GM12878 (cell line): ENCODE data around the gene PARN. TPM values are rescaled to one million over a fixed set of nuclear protein-coding genes. Genes with fewer than 3 reads are reported as not detected.

Source experiments
- ATAC-seq: fragments of 200-7000 bp; cut with Tn5 transposase; 3 replicates; pipeline ENCODE4 v1.9.1; 2020; ENCODE audit warnings: mild to moderate bottlenecking, moderate library complexity
- BruUV-seq: library from RNA; stranded (reverse); fragments of 400-500 nt; replicated peaks from 2 replicates; lab custom pipeline; 2021; lab: Mats Ljungman, UMichigan
- CTCF ChIA-PET: fragments of 300-600 bp; sonication (Branson Sonifier 250); formaldehyde crosslinking; extraction: SDS; loops from one replicate; lab custom pipeline; 2021; ENCODE audit warnings: inconsistent platforms; lab: Yijun Ruan, JAX
- POLR2A ChIA-PET: fragments of 350-600 bp; formaldehyde crosslinking; extraction: SDS; loops from one replicate; lab custom pipeline; 2021; ENCODE audit warnings: inconsistent platforms; lab: Charles Lee
- RAD21 ChIA-PET: fragments of 300-600 bp; sonication (Branson Sonifier 250); formaldehyde crosslinking; loops from one replicate; lab custom pipeline; 2023; ENCODE audit warnings: antibody characterized with exemption; ENCODE audit not compliant: unreplicated experiment; lab: Charles Lee
- SMC1A ChIA-PET: fragments of 300-600 bp; sonication (Branson Sonifier 250); formaldehyde crosslinking; loops from one replicate; lab custom pipeline; 2023; ENCODE audit not compliant: unreplicated experiment, uncharacterized antibody; lab: Charles Lee
- DNase-seq: peaks from one replicate; pipeline ENCODE4 v3.0.0-alpha.2; 2011; ENCODE audit warnings: low read depth, low spot score
- FAIRE-seq: peaks from 3 replicates; lab custom pipeline; 2011; peaks lifted over from hg19 to GRCh38; lab: Jason Lieb, UNC
- H2AFZ ChIP-seq: 2 replicates; pipeline ENCODE4 v1.6.0; 2011; ENCODE audit warnings: low read depth, low read length, control low read depth; ENCODE audit not compliant: control insufficient read depth
- H3K27ac ChIP-seq: 2 replicates; pipeline ENCODE4 v1.5.1; 2011; ENCODE audit warnings: control low read depth; ENCODE audit not compliant: control insufficient read depth, insufficient read depth
- H3K27me3 ChIP-seq, 2 experiments: replicated peaks in 1 of 2; 2 replicates each; pipeline versions ENCODE4 v1.6.0 to v1.6.1; 2011; ENCODE audit warnings: low read length in 1 of 2; ENCODE audit not compliant: control insufficient read depth in 2 of 2, insufficient read depth in 2 of 2
- H3K36me3 ChIP-seq, 2 experiments: 2 replicates each; pipeline ENCODE4 v1.5.1; 2011; ENCODE audit warnings: low read length in 1 of 2; ENCODE audit not compliant: control insufficient read depth in 2 of 2, insufficient read depth in 2 of 2
- H3K4me1 ChIP-seq: 2 replicates; pipeline ENCODE4 v1.6.1; 2011; ENCODE audit warnings: mild to moderate bottlenecking, low read length, moderate library complexity, mixed read lengths; ENCODE audit not compliant: control insufficient read depth, insufficient read depth
- H3K4me2 ChIP-seq: 2 replicates; pipeline ENCODE4 v1.6.0; 2011; ENCODE audit warnings: control low read depth; ENCODE audit not compliant: control insufficient read depth, insufficient read depth
- H3K4me3 ChIP-seq: fragments of 200-600 bp; sonication (generic); 2 replicates; pipeline ENCODE4 v1.5.1; 2016
- H3K79me2 ChIP-seq: 2 replicates; pipeline ENCODE4 v1.6.0; 2011; ENCODE audit warnings: low read length; ENCODE audit not compliant: control insufficient read depth, insufficient read depth
- H3K9ac ChIP-seq: 2 replicates; pipeline ENCODE4 v1.8.0; 2011; ENCODE audit warnings: low read length, control low read depth, mixed read lengths; ENCODE audit not compliant: control insufficient read depth, insufficient read depth
- H3K9me3 ChIP-seq: replicated peaks from 3 replicates; pipeline ENCODE4 v1.5.1; 2011; ENCODE audit warnings: mild to moderate bottlenecking, low read length; ENCODE audit not compliant: control insufficient read depth, insufficient read depth
- H4K20me1 ChIP-seq: 2 replicates; pipeline ENCODE4 v1.6.0; 2011; ENCODE audit not compliant: control insufficient read depth, insufficient read depth
- ATF7 ChIP-seq: fragments of 450-650 bp; IDR thresholded peaks from 2 replicates; pipeline ENCODE4 v1.6.1; 2016; ENCODE audit warnings: low read depth, mild to moderate bottlenecking
- BACH1 ChIP-seq: fragments of 450-650 bp; IDR thresholded peaks from 2 replicates; pipeline ENCODE4 v1.6.1; 2017; ENCODE audit warnings: mild to moderate bottlenecking, borderline replicate concordance
- BCLAF1 ChIP-seq: fragments of 450-650 bp; IDR thresholded peaks from 2 replicates; pipeline ENCODE4 v1.6.1; 2017; ENCODE audit warnings: antibody characterized with exemption, mild to moderate bottlenecking, moderate library complexity
- CHD4 ChIP-seq: fragments of 200-600 bp; sonication (generic); IDR thresholded peaks from 2 replicates; pipeline ENCODE4 v1.6.1; 2016; ENCODE audit warnings: mild to moderate bottlenecking
- MAX ChIP-seq: IDR thresholded peaks from 2 replicates; pipeline ENCODE4 v1.6.1; 2012; ENCODE audit warnings: low read depth, low read length, improper control_type of control experiment
- MTA2 ChIP-seq: fragments of 450-650 bp; IDR thresholded peaks from 2 replicates; pipeline ENCODE4 v1.6.1; 2016; ENCODE audit warnings: low read depth, mild to moderate bottlenecking, moderate library complexity
- MYB ChIP-seq: fragments of 150-350 bp; IDR thresholded peaks from 2 replicates; pipeline ENCODE4 v1.6.1; 2014; ENCODE audit warnings: mild to moderate bottlenecking, low read depth, low read length, borderline replicate concordance
- NBN ChIP-seq: fragments of 450-650 bp; IDR thresholded peaks from 2 replicates; pipeline ENCODE4 v1.6.1; 2016
- NFXL1 ChIP-seq: fragments of 450-650 bp; IDR thresholded peaks from 2 replicates; pipeline ENCODE4 v1.6.1; 2017; ENCODE audit warnings: antibody characterized with exemption, mild to moderate bottlenecking, borderline replicate concordance
- NR2F1 ChIP-seq: fragments of 450-650 bp; conservative IDR thresholded peaks from 2 replicates; pipeline ENCODE4 v1.6.1; 2017; ENCODE audit warnings: mild to moderate bottlenecking
- PAX8 ChIP-seq: fragments of 450-650 bp; IDR thresholded peaks from 2 replicates; pipeline ENCODE4 v1.6.1; 2017; ENCODE audit warnings: mild to moderate bottlenecking, moderate library complexity
- RAD51 ChIP-seq: fragments of 450-650 bp; IDR thresholded peaks from 2 replicates; pipeline ENCODE4 v1.6.1; 2016; ENCODE audit warnings: moderate library complexity, mild to moderate bottlenecking, inconsistent platforms
- SMAD5 ChIP-seq: IDR thresholded peaks from 2 replicates; pipeline ENCODE4 v1.6.1; 2016; ENCODE audit warnings: antibody characterized with exemption, low read depth
- SREBF2 ChIP-seq: IDR thresholded peaks from 2 replicates; pipeline ENCODE4 v1.6.1; 2012; ENCODE audit warnings: mild to moderate bottlenecking, low read length
- STAT3 ChIP-seq: IDR thresholded peaks from 2 replicates; pipeline ENCODE4 v1.6.1; 2011; ENCODE audit warnings: low read depth, low read length, improper control_type of control experiment
- USF1 ChIP-seq: IDR thresholded peaks from 2 replicates; pipeline ENCODE4 v1.6.1; 2011; ENCODE audit warnings: borderline replicate concordance, low read depth, mild to moderate bottlenecking, moderate library complexity, mixed read lengths, low read length; ENCODE audit not compliant: insufficient read depth; ENCODE audit errors: extremely low read length
- ZNF24 ChIP-seq: fragments of 450-650 bp; IDR thresholded peaks from 2 replicates; pipeline ENCODE4 v1.6.1; 2017; ENCODE audit warnings: antibody characterized with exemption, mild to moderate bottlenecking
- ZNF274 ChIP-seq: IDR thresholded peaks from one replicate; pipeline ENCODE4 v1.8.0; 2011; ENCODE audit not compliant: insufficient read length, insufficient read depth
- WGBS: methylation state at CpG from one replicate; pipeline ENCODE4 v1.1.6; 2016; ENCODE audit warnings: low lambda C conversion rate; ENCODE audit not compliant: insufficient replicate concordance, insufficient coverage; ENCODE audit errors: missing lambda C conversion rate; 5-methylcytosine and 5-hydroxymethylcytosine counted together
- in situ Hi-C: fragments of 300-500 bp; cut with MboI; formaldehyde crosslinking; loops from 9 replicates; pipeline ENCODE4 v1.14.3; 2018; ENCODE audit warnings: mixed read lengths
- intact Hi-C: fragments of 100-400 bp; cut with micrococcal nuclease; formaldehyde crosslinking; loops from one replicate; pipeline ENCODE4 v1.14.2; 2022; ENCODE audit not compliant: unreplicated experiment
- polyA plus RNA-seq, 11 experiments: library from polyadenylated mRNA; depleted of rRNA in 4 of 11; unstranded in 6 of 11; stranded (reverse) in 5 of 11; fragments of >200 nt; fragmentation: Nextera tagmentation in 4 of 11; fragmentation: Illumina TruSeq in 1 of 11; extraction: Ambion mirVana in 4 of 11; extraction: Trizol in 1 of 11; gene quantifications; 1 replicate in 1 of 11; 2 replicates in 10 of 11; pipeline versions ENCODE4 v1.2.1 to v1.2.3, GENCODE V29; 2011 to 2016; ENCODE audit warnings: inconsistent platforms in 2 of 11, missing spikeins in 2 of 11, low read depth in 1 of 11
- total RNA-seq, 4 experiments: library from RNA; depleted of rRNA in 3 of 4; stranded (reverse); fragments of >200 nt in 3 of 4; fragmentation: Illumina TruSeq in 1 of 4; extraction: Trizol in 1 of 4; gene quantifications; 2 replicates each; pipeline versions ENCODE4 v1.2.1 to v1.2.3, GENCODE V29; 2013 to 2021
- TF ChIP-seq, protein P1 (sequence below): fragments of 450-650 bp; IDR thresholded peaks from 2 replicates; pipeline ENCODE4 v1.6.1; 2018; ENCODE audit warnings: mild to moderate bottlenecking, low read depth, moderate library complexity; ENCODE audit not compliant: partially characterized antibody

The PARN gene
- total and polyA plus RNA-seq, 10 of the 15 experiments (the other 5 are each of a cell fraction or from before 2014, with no cell fraction given): 15.6 to 77.3 (median 47.7) TPM

DNA sequence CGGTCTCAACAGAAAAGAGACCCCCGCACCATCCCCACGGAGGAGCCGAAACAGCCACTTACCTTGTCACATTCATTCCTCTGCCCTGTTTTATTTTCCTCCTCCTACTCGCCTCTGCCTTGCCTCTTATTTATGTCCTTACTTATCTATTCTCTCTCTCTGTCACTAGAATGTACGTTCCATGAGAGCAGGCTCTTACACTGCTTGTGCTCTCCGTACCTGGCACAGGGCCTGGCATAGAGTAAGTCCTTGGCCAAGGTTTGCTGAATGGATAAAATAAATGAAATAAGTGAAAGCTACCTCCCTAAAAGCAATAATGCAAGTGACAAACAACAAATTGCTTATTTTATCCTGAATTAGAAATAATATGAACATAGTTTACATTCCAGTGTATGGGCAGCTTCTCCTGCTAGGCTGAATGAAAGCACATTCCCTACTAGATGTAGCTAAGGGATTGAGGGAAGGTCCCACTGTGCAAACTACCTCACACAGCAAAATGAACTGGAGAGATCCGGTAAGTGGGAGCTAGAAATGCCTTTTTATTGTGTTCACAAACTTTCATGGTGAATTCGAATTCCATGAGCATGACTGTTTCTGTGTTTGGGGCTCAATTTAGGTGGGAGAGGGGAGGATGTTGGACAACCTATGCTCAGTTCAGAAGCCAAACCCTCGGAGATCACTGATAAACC lies 173.1 kb downstream of the PARN start:
- Histone ChIP-seq H2AFZ (no peak overlapping the region), H3K4me3 (no peak overlapping the region), H3K27ac (no peak overlapping the region), H3K9me3 (no peaks in the 10 kb centered on the region), H3K79me2 (no peaks in the 10 kb centered on the region), H4K20me1 (no peaks in the 10 kb centered on the region), H3K4me2 (no peak overlapping the region), H3K27me3 (no peaks in the 10 kb centered on the region), H3K9ac (no peak overlapping the region), H3K36me3 (peaks cover 0 to 24% of the 10 kb centered on the region in 2 experiments; a peak in 3 of 4 replicates), H3K4me1 (no peaks in the 10 kb centered on the region)
- no peak for ATAC-seq
- ChIA-PET RAD21 (no interaction called here), CTCF (interaction anchor here (1.4 kb wide), 1 partner anchor 13 kb away, joined by 4 read pairs; no protein-coding TSS in a partner anchor), POLR2A (no interaction called here), SMC1A (interaction anchor here (1.0 to 2.9 kb wide), 2 partner anchors 45 to 47 kb away, joined by 3 to 13 read pairs; no protein-coding TSS in a partner anchor)
- in situ Hi-C loops: no loop called here
- intact Hi-C loops: no loop called here
- BruUV-seq: no TSS peak
- DNase-seq: no peak
- TF ChIP-seq NBN (no peak), MTA2 (no peak), SMAD5 (no peak), BCLAF1 (no peak), ATF7 (no peak), NR2F1 (no peak), RAD51 (no peak), CHD4 (no peak), BACH1 (no peak), PAX8 (no peak), MYB (no peak), MAX (no peak), USF1 (no peak), SREBF2 (no peak), ZNF274 (no peak), NFXL1 (no peak), STAT3 (no peak), ZNF24 (no peak)
- TF ChIP-seq, protein P1, sequence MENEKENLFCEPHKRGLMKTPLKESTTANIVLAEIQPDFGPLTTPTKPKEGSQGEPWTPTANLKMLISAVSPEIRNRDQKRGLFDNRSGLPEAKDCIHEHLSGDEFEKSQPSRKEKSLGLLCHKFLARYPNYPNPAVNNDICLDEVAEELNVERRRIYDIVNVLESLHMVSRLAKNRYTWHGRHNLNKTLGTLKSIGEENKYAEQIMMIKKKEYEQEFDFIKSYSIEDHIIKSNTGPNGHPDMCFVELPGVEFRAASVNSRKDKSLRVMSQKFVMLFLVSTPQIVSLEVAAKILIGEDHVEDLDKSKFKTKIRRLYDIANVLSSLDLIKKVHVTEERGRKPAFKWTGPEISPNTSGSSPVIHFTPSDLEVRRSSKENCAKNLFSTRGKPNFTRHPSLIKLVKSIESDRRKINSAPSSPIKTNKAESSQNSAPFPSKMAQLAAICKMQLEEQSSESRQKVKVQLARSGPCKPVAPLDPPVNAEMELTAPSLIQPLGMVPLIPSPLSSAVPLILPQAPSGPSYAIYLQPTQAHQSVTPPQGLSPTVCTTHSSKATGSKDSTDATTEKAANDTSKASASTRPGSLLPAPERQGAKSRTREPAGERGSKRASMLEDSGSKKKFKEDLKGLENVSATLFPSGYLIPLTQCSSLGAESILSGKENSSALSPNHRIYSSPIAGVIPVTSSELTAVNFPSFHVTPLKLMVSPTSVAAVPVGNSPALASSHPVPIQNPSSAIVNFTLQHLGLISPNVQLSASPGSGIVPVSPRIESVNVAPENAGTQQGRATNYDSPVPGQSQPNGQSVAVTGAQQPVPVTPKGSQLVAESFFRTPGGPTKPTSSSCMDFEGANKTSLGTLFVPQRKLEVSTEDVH: no peak
- WGBS: 92% methylated on average over 10 of the region's 10 CpGs
- no peak for FAIRE-seq
